ENCODE data around the gene PTH2. TPM values are rescaled to one million over a fixed set of nuclear protein-coding genes. Genes with fewer than 3 reads are reported as not detected.

The PTH2 gene
- total and polyA plus RNA-seq, 4 donors: not detected

DNA sequence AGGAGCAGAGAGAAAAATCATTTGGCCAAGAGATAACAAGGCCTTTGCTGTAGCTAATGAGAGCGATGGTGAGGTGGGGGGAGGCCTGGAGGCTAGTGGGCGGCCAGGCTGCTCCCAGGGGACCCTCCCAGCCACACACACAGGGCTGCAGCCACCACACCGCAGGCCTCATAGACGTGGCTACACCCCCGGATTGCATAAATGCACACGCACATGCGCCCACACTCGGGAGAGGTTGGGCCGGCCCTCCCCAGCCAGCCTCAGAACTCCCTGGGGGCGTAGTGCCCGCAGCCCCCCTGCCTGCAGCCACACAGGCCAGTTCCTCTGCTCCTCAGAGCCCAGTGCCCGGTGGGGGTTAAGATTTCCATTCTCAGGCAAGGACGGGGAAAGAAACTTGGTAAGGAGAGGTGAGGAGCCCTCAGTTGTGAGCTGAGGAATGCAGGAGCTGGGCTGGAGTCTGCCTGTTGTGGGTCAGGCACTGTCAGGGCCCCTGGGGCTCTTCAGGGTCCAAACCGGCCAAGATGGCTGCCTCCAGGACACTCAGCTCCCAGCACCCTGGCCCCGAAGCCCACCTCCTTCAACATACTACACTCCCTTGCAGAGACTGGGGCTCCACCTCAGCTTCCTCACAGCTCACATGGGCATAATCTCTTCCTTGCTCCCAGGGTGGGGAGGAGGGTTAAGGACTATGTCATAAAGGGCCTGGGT, 8.0 kb downstream of the PTH2 start:
- DNase-seq (ENCODE audit: low read depth in 4 of 6, low spot score in 6 of 6): no peak
- Histone ChIP-seq H3K27me3 (ENCODE audit: control insufficient read depth, insufficient read depth, low read length) (peaks cover 34% of the 10 kb centered on the region), H3K36me3 (ENCODE audit: control insufficient read depth, insufficient read depth, low read length) (no peaks in the 10 kb centered on the region), H3K4me3 (ENCODE audit: low read depth, low read length) (no peak overlapping the region), H3K4me1 (ENCODE audit: control insufficient read depth, insufficient read depth, low read length) (peaks cover 8% of the 10 kb centered on the region), H3K9me3 (ENCODE audit: control insufficient read depth, insufficient read depth, low read length) (no peaks in the 10 kb centered on the region), H3K27ac (ENCODE audit: low read depth, low read length) (no peak overlapping the region)
- WGBS (ENCODE audit: insufficient coverage): 58% methylated on average over 9 of the region's 15 CpGs

DNA sequence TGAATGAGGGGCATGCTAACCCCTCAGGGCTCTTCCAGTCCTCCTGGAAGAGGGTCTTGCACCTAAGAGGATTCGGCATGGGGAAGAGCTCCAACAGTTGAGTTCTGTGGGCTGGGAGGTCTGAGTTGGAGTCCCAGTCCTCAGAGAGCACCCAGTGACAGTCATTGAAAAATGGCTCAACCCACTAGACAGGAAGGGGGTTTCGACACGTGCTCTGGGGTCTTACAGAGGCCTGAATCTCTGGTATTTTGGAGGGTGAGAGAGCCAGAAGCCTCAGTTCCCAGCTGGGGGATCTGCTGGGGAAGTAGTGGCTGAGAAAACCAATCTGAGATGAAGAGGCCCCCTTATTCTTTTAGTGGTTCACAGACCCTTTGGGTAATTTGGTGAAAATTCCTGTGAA, 9.0 kb downstream of the PTH2 start:
- Histone ChIP-seq H3K4me1 (ENCODE audit: control insufficient read depth, insufficient read depth, low read length) (peaks cover 8% of the 10 kb centered on the region), H3K4me3 (ENCODE audit: low read depth, low read length) (no peak overlapping the region), H3K36me3 (ENCODE audit: control insufficient read depth, insufficient read depth, low read length) (no peaks in the 10 kb centered on the region), H3K27ac (ENCODE audit: low read depth, low read length) (no peak overlapping the region), H3K9me3 (ENCODE audit: control insufficient read depth, insufficient read depth, low read length) (no peaks in the 10 kb centered on the region), H3K27me3 (ENCODE audit: control insufficient read depth, insufficient read depth, low read length) (peaks cover 24% of the 10 kb centered on the region)
- DNase-seq (ENCODE audit: low read depth in 4 of 6, low spot score in 6 of 6): no peak
- WGBS (ENCODE audit: insufficient coverage): 100% methylated on average over 3 of the region's 3 CpGs

DNA sequence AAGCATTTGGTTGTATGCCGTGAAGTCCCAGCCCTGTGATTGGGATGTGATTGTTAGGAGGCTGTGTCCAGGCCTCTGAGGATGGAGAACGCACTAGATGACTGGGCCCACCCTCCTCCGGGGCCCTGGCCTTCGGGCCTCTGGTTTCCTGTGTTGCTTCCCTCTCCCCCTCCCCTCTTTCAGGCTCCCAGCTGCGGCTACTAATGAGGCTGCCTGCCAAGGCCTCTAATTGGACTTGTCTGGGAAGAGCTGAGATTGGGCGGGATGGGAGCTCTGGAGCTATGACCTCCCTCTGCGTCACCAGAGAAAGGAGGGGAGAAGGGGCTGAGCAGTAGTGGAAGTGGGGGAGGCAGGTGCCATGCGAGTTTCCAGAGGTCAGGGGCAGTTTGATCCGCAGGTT, 9.9 kb downstream of the PTH2 start:
- H3K4me3 ChIP-seq (ENCODE audit: low read depth, low read length): no peak overlapping the region
- no peaks in the 10 kb centered on the region for H3K9me3 ChIP-seq (ENCODE audit: control insufficient read depth, insufficient read depth, low read length)
- H3K27ac ChIP-seq (ENCODE audit: low read depth, low read length): no peak overlapping the region
- no peaks in the 10 kb centered on the region for H3K36me3 ChIP-seq (ENCODE audit: control insufficient read depth, insufficient read depth, low read length)
- DNase-seq (ENCODE audit: low read depth in 4 of 6, low spot score in 6 of 6): peak in 2 of 6 donors; percentile 65 to 68
- H3K4me1 ChIP-seq (ENCODE audit: control insufficient read depth, insufficient read depth, low read length): peaks cover 8% of the 10 kb centered on the region
- WGBS (ENCODE audit: insufficient coverage): 35% methylated on average over 9 of the region's 9 CpGs
- peaks cover 15% of the 10 kb centered on the region for H3K27me3 ChIP-seq (ENCODE audit: control insufficient read depth, insufficient read depth, low read length)

DNA sequence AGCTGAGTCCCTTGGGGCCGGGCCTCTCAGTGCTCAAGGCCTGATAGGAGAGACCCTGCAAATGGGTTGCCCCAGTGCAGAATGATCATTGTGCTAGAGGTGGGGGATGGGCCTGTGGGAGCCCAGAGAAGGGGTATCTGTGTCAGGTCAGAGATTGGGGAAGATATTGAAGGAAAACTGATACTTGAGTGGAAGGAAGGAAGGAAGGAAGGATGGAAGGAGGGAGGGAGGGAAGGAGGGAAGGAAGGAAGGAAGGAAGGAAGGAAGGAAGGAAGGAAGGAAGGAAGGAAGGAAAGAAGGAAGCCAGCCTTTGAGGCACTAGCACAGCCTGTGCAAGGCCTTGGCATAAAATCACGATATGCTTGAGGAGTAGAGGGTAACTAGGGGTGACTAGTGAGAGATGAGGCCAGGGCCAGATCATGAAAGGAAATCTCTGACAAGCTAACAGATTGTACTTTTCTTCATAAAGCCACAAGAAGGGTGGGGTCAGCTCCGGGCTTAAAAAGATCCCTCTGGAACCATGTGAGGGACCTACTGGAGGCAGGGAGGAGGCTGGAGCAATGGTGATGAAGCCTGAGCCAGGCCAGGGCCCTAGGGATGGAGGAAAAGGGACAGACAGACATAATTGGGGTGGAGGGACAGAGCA, 11.4 kb downstream of the PTH2 start:
- WGBS (ENCODE audit: insufficient coverage): 80% methylated on average over 3 of the region's 3 CpGs
- Histone ChIP-seq H3K27ac (ENCODE audit: low read depth, low read length) (no peak overlapping the region), H3K4me1 (ENCODE audit: control insufficient read depth, insufficient read depth, low read length) (peaks cover 8% of the 10 kb centered on the region), H3K27me3 (ENCODE audit: control insufficient read depth, insufficient read depth, low read length) (peaks cover 4% of the 10 kb centered on the region), H3K4me3 (ENCODE audit: low read depth, low read length) (no peak overlapping the region), H3K36me3 (ENCODE audit: control insufficient read depth, insufficient read depth, low read length) (no peaks in the 10 kb centered on the region), H3K9me3 (ENCODE audit: control insufficient read depth, insufficient read depth, low read length) (no peaks in the 10 kb centered on the region)
- DNase-seq (ENCODE audit: low read depth in 4 of 6, low spot score in 6 of 6): no peak

DNA sequence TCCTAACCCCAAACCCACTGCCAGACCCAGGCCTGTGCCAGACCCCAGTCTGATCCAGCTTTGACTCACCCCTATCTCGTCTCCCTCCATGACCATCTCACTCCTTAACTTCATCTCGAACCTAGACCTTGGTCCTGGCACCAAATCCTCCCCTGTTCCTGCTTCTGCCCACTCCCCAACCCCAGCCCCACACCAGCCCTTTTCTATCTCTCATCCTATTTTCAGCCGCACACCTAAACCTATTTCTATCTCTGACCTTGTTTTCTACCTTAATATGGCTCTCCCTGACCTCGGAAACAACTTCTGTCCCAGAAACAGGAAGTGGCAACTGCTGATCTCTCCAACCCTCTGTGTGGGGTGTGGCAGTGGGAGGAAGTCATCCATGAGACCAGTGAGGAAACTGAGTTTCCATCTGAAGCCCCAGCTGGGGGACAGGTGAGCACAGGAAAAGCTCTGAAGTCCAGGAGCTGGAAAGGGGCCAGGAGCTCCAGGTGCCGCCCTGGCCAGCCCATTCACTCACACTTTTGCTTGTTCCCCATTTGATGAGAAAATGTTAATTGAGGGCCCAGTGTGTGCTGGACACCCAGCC, 13.7 kb downstream of the PTH2 start:
- no peaks in the 10 kb centered on the region for H3K9me3 ChIP-seq (ENCODE audit: control insufficient read depth, insufficient read depth, low read length)
- peaks cover 8% of the 10 kb centered on the region for H3K4me1 ChIP-seq (ENCODE audit: control insufficient read depth, insufficient read depth, low read length)
- WGBS (ENCODE audit: insufficient coverage): 89% methylated on average over 3 of the region's 5 CpGs
- H3K36me3 ChIP-seq (ENCODE audit: control insufficient read depth, insufficient read depth, low read length): no peaks in the 10 kb centered on the region
- no peak overlapping the region for H3K4me3 ChIP-seq (ENCODE audit: low read depth, low read length)
- no peak for DNase-seq (ENCODE audit: low read depth in 4 of 6, low spot score in 6 of 6)
- no peaks in the 10 kb centered on the region for H3K27me3 ChIP-seq (ENCODE audit: control insufficient read depth, insufficient read depth, low read length)
- H3K27ac ChIP-seq (ENCODE audit: low read depth, low read length): no peak overlapping the region

DNA sequence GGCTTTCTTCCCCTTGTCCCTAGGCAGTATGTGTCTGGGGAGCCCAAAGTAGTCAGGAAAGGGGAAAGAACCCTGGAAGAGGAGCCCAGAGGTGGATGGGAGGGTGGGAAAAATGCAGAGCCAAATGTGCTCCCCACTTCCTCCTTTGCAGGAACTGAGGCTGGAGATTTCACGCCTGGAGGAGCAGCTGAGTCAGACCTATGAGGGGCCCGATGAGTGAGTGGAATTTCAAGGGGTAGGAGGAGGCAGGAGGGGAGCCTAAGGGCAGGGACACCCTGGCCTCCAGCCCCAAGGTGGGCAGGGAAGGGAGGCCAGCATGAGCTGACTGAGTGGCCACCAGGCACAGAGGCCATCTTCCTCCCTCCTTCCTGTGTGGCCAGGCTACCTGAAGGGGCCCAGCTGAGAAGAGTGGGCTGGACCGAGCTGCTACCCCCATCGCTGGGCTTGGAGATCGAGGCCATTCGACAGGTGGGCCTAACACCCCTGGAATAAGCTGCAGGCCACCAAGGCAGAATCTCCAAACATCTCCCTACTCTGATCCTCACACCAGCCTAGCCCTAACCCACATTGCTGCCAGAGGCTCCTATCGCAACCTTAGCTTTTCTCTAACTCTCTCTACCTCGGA, 14.3 kb downstream of the PTH2 start:
- peaks cover 8% of the 10 kb centered on the region for H3K4me1 ChIP-seq (ENCODE audit: control insufficient read depth, insufficient read depth, low read length)
- H3K4me3 ChIP-seq (ENCODE audit: low read depth, low read length): no peak overlapping the region
- 80% methylated on average over 7 of the region's 8 CpGs for WGBS (ENCODE audit: insufficient coverage)
- no peaks in the 10 kb centered on the region for H3K36me3 ChIP-seq (ENCODE audit: control insufficient read depth, insufficient read depth, low read length)
- H3K27me3 ChIP-seq (ENCODE audit: control insufficient read depth, insufficient read depth, low read length): no peaks in the 10 kb centered on the region
- H3K9me3 ChIP-seq (ENCODE audit: control insufficient read depth, insufficient read depth, low read length): no peaks in the 10 kb centered on the region
- DNase-seq (ENCODE audit: low read depth in 4 of 6, low spot score in 6 of 6): no peak
- no peak overlapping the region for H3K27ac ChIP-seq (ENCODE audit: low read depth, low read length)

DNA sequence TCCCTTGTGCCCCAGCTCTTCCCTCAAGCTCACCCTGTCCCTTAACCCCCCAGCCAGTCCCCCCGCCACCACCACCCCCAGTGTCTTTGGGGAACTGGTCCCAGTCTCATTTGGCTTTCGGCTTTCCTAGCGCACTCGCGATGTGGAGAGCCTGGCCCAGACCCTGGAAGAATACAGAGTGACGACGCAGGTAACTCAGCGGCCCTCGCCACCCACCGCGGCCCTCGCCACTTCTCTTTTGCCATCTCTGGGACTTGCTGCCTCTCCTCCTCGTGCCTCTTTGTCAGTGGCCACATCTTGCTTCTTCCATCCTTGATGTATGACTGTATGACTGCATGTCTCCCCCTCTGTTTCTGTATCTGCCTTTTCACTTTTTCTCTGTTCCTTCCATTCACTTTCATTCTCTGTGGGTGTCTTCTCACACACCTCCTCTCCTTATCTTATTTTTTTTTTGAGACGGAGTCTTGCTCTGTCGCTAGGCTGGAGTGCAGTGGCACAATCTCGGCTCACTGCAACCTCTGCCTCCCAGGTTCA, 15.7 kb downstream of the PTH2 start:
- Histone ChIP-seq H3K36me3 (ENCODE audit: control insufficient read depth, insufficient read depth, low read length) (no peaks in the 10 kb centered on the region), H3K4me3 (ENCODE audit: low read depth, low read length) (no peak overlapping the region), H3K9me3 (ENCODE audit: control insufficient read depth, insufficient read depth, low read length) (no peaks in the 10 kb centered on the region), H3K27ac (ENCODE audit: low read depth, low read length) (no peak overlapping the region), H3K27me3 (ENCODE audit: control insufficient read depth, insufficient read depth, low read length) (no peaks in the 10 kb centered on the region), H3K4me1 (ENCODE audit: control insufficient read depth, insufficient read depth, low read length) (no peaks in the 10 kb centered on the region)
- no peak for DNase-seq (ENCODE audit: low read depth in 4 of 6, low spot score in 6 of 6)
- 92% methylated on average over 16 of the region's 16 CpGs for WGBS (ENCODE audit: insufficient coverage)

DNA sequence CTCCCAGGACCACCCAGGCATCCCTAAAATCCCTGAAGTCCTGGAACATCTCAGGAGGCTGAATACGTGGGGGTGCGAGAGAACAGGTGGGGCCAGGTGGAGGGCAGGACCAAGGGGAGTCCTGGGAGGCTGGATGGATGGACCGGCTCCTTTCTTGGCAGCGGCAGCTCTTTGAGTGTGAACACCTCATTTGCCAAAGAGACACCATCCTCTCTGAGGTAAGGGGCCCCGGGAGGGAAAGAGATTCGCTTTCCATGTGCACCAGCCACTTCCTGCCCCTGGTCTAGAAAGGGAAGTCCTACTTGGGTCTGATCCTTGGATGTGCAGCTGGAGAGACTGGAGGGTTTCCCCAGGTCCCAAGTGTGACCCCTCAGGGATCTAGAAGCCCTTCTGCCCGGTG, 16.2 kb downstream of the PTH2 start:
- Histone ChIP-seq H3K36me3 (ENCODE audit: control insufficient read depth, insufficient read depth, low read length) (no peaks in the 10 kb centered on the region), H3K9me3 (ENCODE audit: control insufficient read depth, insufficient read depth, low read length) (no peaks in the 10 kb centered on the region), H3K27ac (ENCODE audit: low read depth, low read length) (no peak overlapping the region), H3K4me1 (ENCODE audit: control insufficient read depth, insufficient read depth, low read length) (no peaks in the 10 kb centered on the region), H3K27me3 (ENCODE audit: control insufficient read depth, insufficient read depth, low read length) (no peaks in the 10 kb centered on the region), H3K4me3 (ENCODE audit: low read depth, low read length) (no peak overlapping the region)
- 76% methylated on average over 7 of the region's 7 CpGs for WGBS (ENCODE audit: insufficient coverage)
- no peak for DNase-seq (ENCODE audit: low read depth in 4 of 6, low spot score in 6 of 6)

DNA sequence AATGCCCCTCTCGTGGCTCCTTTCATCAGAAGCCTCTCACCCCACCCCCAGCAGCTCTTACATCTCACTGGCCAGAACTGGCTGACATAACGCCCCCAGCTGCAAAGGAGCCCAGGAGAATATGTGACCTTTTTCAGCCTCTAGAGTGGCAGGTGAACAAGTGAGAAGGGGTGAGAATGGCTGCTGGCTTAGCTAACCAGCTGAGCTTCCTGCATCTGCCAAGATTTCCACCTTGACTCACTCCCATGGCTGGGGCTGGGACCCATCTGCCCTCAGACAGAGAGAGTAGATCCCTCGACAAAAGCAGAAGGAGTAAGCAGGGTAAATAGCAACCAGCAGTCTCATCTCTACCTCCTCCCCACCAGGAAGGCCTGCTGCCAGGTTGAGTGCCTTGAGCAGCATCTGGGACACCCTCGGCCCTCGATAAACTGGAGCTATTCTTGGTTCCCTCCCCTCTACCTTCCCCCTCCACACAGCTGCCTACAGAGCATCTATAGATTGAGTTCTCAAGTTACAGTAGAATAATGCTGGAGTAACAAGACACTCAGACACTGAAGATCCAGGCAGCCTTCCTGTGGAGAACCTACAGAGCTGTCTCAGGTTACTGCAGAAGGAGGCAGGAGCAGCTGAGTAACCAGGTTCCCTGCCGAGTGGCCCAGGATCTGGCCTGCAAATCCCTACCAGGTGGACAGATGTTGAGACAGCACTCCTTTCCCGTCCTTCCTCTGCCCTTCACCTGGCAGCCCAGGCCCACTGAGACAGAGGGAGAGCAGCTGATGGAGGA, 19.6 kb downstream of the PTH2 start:
- WGBS (ENCODE audit: insufficient coverage): 27% methylated on average over 2 of the region's 7 CpGs
- Histone ChIP-seq H3K4me1 (ENCODE audit: control insufficient read depth, insufficient read depth, low read length) (no peaks in the 10 kb centered on the region), H3K36me3 (ENCODE audit: control insufficient read depth, insufficient read depth, low read length) (no peaks in the 10 kb centered on the region), H3K9me3 (ENCODE audit: control insufficient read depth, insufficient read depth, low read length) (no peaks in the 10 kb centered on the region), H3K27ac (ENCODE audit: low read depth, low read length) (no peak overlapping the region), H3K27me3 (ENCODE audit: control insufficient read depth, insufficient read depth, low read length) (no peaks in the 10 kb centered on the region), H3K4me3 (ENCODE audit: low read depth, low read length) (no peak overlapping the region)
- DNase-seq (ENCODE audit: low read depth in 4 of 6, low spot score in 6 of 6): no peak
